Endothelial cell of umbilical vein (primary cell): ENCODE data around the gene GOLT1B. TPM values are rescaled to one million over a fixed set of nuclear protein-coding genes. Genes with fewer than 3 reads are reported as not detected.

ENCODE experiments used
- BruUV-seq: library from RNA; stranded (reverse); fragments of 400-500 nt; replicated peaks from 2 replicates; lab custom pipeline; 2021; lab: Mats Ljungman, UMichigan
- CTCF ChIA-PET: fragments of 300-600, 350-600 bp; sonication (Branson Sonifier 250); formaldehyde crosslinking; loops from one replicate; lab custom pipeline; 2021; ENCODE audit warnings: antibody characterized with exemption, inconsistent platforms; lab: Charles Lee
- POLR2A ChIA-PET: fragments of 300-600, 350-600 bp; sonication (Branson Sonifier 250); formaldehyde crosslinking; loops from one replicate; lab custom pipeline; 2021; ENCODE audit warnings: antibody characterized with exemption, inconsistent platforms; lab: Charles Lee
- DNase-seq: peaks from one replicate; pipeline ENCODE4 v3.0.0-alpha.2; 2011; ENCODE audit warnings: low read depth, low spot score
- FAIRE-seq: peaks from 2 replicates; lab custom pipeline; 2011; peaks lifted over from hg19 to GRCh38; lab: Jason Lieb, UNC
- H2AFZ ChIP-seq: 2 replicates; pipeline ENCODE4 v1.6.0; 2012; ENCODE audit warnings: low read depth, low read length, control low read depth, inconsistent platforms
- H3K27ac ChIP-seq: 2 replicates; pipeline ENCODE4 v1.5.1; 2011; ENCODE audit warnings: low read depth, mild to moderate bottlenecking, control low read depth, low read length, moderate library complexity; ENCODE audit not compliant: insufficient read depth
- H3K27me3 ChIP-seq, 2 experiments: 2 replicates each; pipeline versions ENCODE4 v1.6.0 to v1.6.1; 2011; ENCODE audit warnings: low read length in 2 of 2, mixed read lengths in 1 of 2; ENCODE audit not compliant: control insufficient read depth in 2 of 2, insufficient read depth in 2 of 2
- H3K36me3 ChIP-seq, 2 experiments: 2 replicates in 1 of 2; 3 replicates in 1 of 2; pipeline ENCODE4 v1.5.1; 2011; ENCODE audit warnings: low read length in 2 of 2, mild to moderate bottlenecking in 1 of 2, moderate library complexity in 1 of 2; ENCODE audit not compliant: control insufficient read depth in 2 of 2, insufficient read depth in 2 of 2; ENCODE audit errors: extremely low read depth in 1 of 2
- H3K4me1 ChIP-seq: 3 replicates; pipeline ENCODE4 v1.5.1; 2011; ENCODE audit warnings: mild to moderate bottlenecking, low read length; ENCODE audit not compliant: control insufficient read depth, insufficient read depth; ENCODE audit errors: extremely low read depth
- H3K4me2 ChIP-seq: 2 replicates; pipeline ENCODE4 v1.6.1; 2011; ENCODE audit warnings: low read length, control low read depth, mixed read lengths; ENCODE audit not compliant: insufficient read depth
- H3K4me3 ChIP-seq, 3 experiments: fragments of 200-600 bp in 1 of 3; sonication (generic), shearing (Covaris generic) in 1 of 3; replicated peaks in 1 of 3; 2 replicates each; pipeline ENCODE4 v1.5.1; 2011 to 2016; ENCODE audit warnings: control low read depth in 3 of 3, low read length in 3 of 3, mild to moderate bottlenecking in 2 of 3, inconsistent platforms in 1 of 3, low read depth in 1 of 3, moderate library complexity in 1 of 3; ENCODE audit not compliant: insufficient read depth in 1 of 3
- H3K79me2 ChIP-seq: 2 replicates; pipeline ENCODE4 v1.6.0; 2012; ENCODE audit warnings: low read length, inconsistent platforms; ENCODE audit not compliant: control insufficient read depth, insufficient read depth
- H3K9ac ChIP-seq: replicated peaks from 2 replicates; pipeline ENCODE3; 2011; ENCODE audit warnings: low read length, control low read depth; ENCODE audit not compliant: insufficient read depth; ENCODE audit errors: extremely low read depth
- H3K9me1 ChIP-seq: replicated peaks from 3 replicates; pipeline ENCODE4 v1.6.0; 2011; ENCODE audit warnings: mild to moderate bottlenecking, low read length; ENCODE audit not compliant: control insufficient read depth, insufficient read depth; ENCODE audit errors: extremely low read depth
- H3K9me3 ChIP-seq: replicated peaks from 2 replicates; pipeline ENCODE4 v1.5.1; 2012; ENCODE audit warnings: low read length, inconsistent platforms; ENCODE audit not compliant: control insufficient read depth, insufficient read depth
- H4K20me1 ChIP-seq: replicated peaks from 2 replicates; pipeline ENCODE3; 2011; ENCODE audit warnings: mild to moderate bottlenecking, low read length; ENCODE audit not compliant: control insufficient read depth, insufficient read depth; ENCODE audit errors: extremely low read depth
- EZH2 ChIP-seq: IDR thresholded peaks from 2 replicates; pipeline ENCODE4 v1.6.1; 2012; ENCODE audit warnings: borderline replicate concordance, low read depth, mild to moderate bottlenecking, moderate library complexity, low read length, inconsistent platforms; ENCODE audit not compliant: severe bottlenecking
- FOS ChIP-seq: IDR thresholded peaks from 2 replicates; pipeline ENCODE4 v1.6.1; 2011; ENCODE audit warnings: mild to moderate bottlenecking, low read length, moderate library complexity, borderline replicate concordance; ENCODE audit not compliant: insufficient read depth
- GATA2 ChIP-seq: IDR thresholded peaks from 2 replicates; pipeline ENCODE4 v1.7.0; 2011; ENCODE audit warnings: low read depth, mild to moderate bottlenecking, moderate library complexity, mixed read lengths, low read length; ENCODE audit not compliant: insufficient read length, insufficient read depth
- JUN ChIP-seq: IDR thresholded peaks from 2 replicates; pipeline ENCODE4 v1.6.1; 2011; ENCODE audit warnings: borderline replicate concordance, low read depth; ENCODE audit not compliant: insufficient read length, insufficient read depth
- MAX ChIP-seq: IDR thresholded peaks from 2 replicates; pipeline ENCODE4 v1.6.1; 2011; ENCODE audit not compliant: insufficient read depth, insufficient read length
- MYC ChIP-seq: IDR thresholded peaks from one replicate; pipeline ENCODE4 v1.6.1; 2011; ENCODE audit warnings: mild to moderate bottlenecking, low read depth, low read length
- POLR2A ChIP-seq: IDR thresholded peaks from 2 replicates; pipeline ENCODE4 v1.6.1; 2012; ENCODE audit warnings: low read depth, mild to moderate bottlenecking, control low read depth, low read length
- POLR2AphosphoS5 ChIP-seq: IDR thresholded peaks from 2 replicates; pipeline ENCODE4 v1.6.1; 2012; ENCODE audit warnings: low read depth, mild to moderate bottlenecking, control low read depth, low read length, moderate library complexity; ENCODE audit not compliant: insufficient read depth
- dilution Hi-C: fragments of 300-500 bp; cut with MboI; formaldehyde crosslinking; loops from one replicate; pipeline ENCODE4 v1.15.0; 2019; ENCODE audit warnings: low sequenced_read_pairs; ENCODE audit not compliant: extremely low pct_ligation_motif_present
- intact Hi-C: fragments of 100-400 bp; cut with micrococcal nuclease; formaldehyde crosslinking; loops from one replicate; pipeline ENCODE4 v1.10.0; 2022
- polyA plus RNA-seq, 4 experiments: library from polyadenylated mRNA; depleted of rRNA in 3 of 4; stranded (reverse) in 3 of 4; unstranded in 1 of 4; fragments of >200 nt; gene quantifications; 2 replicates each; pipeline versions ENCODE4 v1.2.1 to v1.2.3, GENCODE V29; 2011 to 2012; ENCODE audit warnings: missing spikeins in 1 of 4
- total RNA-seq: library from RNA; stranded (reverse); gene quantifications from 2 replicates; pipeline ENCODE4 v1.2.3, GENCODE V29; 2021
- TF ChIP-seq, protein P1 (sequence below), 2 donors: IDR thresholded peaks; 1 replicate in 1 of 2; 2 replicates in 1 of 2; pipeline ENCODE4 v1.5.1; 2011; ENCODE audit warnings: low read length in 2 of 2, mild to moderate bottlenecking in 2 of 2, moderate library complexity in 2 of 2, control low read depth in 1 of 2, inconsistent platforms in 1 of 2, low read depth in 1 of 2; ENCODE audit not compliant: insufficient read depth in 1 of 2; ENCODE audit errors: extremely low read depth in 1 of 2

The GOLT1B gene
- total and polyA plus RNA-seq, 2 donors (not counting 3 experiments of a cell fraction or from before 2014, with no cell fraction given) = 21.9 to 50.5 TPM

- Histone ChIP-seq H3K27ac (no peak within 1 kb of the TSS), H3K4me2 (peak within 1 kb of the TSS; percentile 88), H4K20me1 (no peaks in the 10 kb centered on the region), H2AFZ (peak within 1 kb of the TSS; percentile 99), H3K9me1 (no peaks in the 10 kb centered on the region), H3K4me1 (peaks cover 12% of the 10 kb centered on the region), H3K4me3 (peak within 1 kb of the TSS in 1 of 3 experiments; percentile 1), H3K9me3 (no peaks in the 10 kb centered on the region), H3K36me3 (no peaks in the 10 kb centered on the region), H3K9ac (no peak within 1 kb of the TSS), H3K27me3 (peaks cover 10 to 30% of the 10 kb centered on the region in 2 experiments), H3K79me2 (no peaks in the 10 kb centered on the region)
- no peak for FAIRE-seq
- TF ChIP-seq, protein P1, sequence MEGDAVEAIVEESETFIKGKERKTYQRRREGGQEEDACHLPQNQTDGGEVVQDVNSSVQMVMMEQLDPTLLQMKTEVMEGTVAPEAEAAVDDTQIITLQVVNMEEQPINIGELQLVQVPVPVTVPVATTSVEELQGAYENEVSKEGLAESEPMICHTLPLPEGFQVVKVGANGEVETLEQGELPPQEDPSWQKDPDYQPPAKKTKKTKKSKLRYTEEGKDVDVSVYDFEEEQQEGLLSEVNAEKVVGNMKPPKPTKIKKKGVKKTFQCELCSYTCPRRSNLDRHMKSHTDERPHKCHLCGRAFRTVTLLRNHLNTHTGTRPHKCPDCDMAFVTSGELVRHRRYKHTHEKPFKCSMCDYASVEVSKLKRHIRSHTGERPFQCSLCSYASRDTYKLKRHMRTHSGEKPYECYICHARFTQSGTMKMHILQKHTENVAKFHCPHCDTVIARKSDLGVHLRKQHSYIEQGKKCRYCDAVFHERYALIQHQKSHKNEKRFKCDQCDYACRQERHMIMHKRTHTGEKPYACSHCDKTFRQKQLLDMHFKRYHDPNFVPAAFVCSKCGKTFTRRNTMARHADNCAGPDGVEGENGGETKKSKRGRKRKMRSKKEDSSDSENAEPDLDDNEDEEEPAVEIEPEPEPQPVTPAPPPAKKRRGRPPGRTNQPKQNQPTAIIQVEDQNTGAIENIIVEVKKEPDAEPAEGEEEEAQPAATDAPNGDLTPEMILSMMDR (IDR thresholded peaks at IDR 0.05; ENCODE audit: extremely low read depth in 1 of 2, insufficient read depth in 1 of 2, low read depth in 1 of 2, low read length in 2 of 2) = no peak
- no peak for TF ChIP-seq POLR2AphosphoS5
- TF ChIP-seq EZH2 = no peak
- TF ChIP-seq MAX = no peak
- TF ChIP-seq POLR2A = no peak
- no peak for TF ChIP-seq MYC
- TF ChIP-seq GATA2 = no peak
- TF ChIP-seq FOS = no peak
- no peak for TF ChIP-seq JUN
- CTCF ChIA-PET = interaction anchor here (3.5 kb wide), 1 partner anchor 154 kb away, joined by 14 read pairs; no protein-coding TSS in a partner anchor
- no peak for DNase-seq
- POLR2A ChIA-PET = no interaction called here
- no TSS peak for BruUV-seq
- intact Hi-C loops (no loop called here), dilution Hi-C loops (no loop called here)
Observed at GRCh38 chr12:21526053-21526452, 24.5 kb downstream of the GOLT1B start, which contains the start of gene SPX. TSS of gene SPX (plus strand) at chr12:21526296. CDS start at chr12:21526473, 177 bp downstream.
